NB4 (cell line): ENCODE data around the gene CYP24A1.

ENCODE experiments used
- CTCF ChIP-seq: IDR thresholded peaks from one replicate; pipeline ENCODE4 v1.5.1; 2012; ENCODE audit warnings: low read depth, low read length
- MAX ChIP-seq: IDR thresholded peaks from 2 replicates; pipeline ENCODE4 v1.6.1; 2011; ENCODE audit warnings: low read depth, low read length
- MYC ChIP-seq: IDR thresholded peaks from 2 replicates; pipeline ENCODE4 v1.6.1; 2011; ENCODE audit warnings: low read depth, low read length
- POLR2A ChIP-seq: IDR thresholded peaks from 2 replicates; pipeline ENCODE4 v1.6.1; 2011; ENCODE audit warnings: mild to moderate bottlenecking; ENCODE audit not compliant: insufficient read length; ENCODE audit errors: extremely low read depth

GRCh38 chr20:54163402-54163801, 10.4 kb downstream of the CYP24A1 start:
- TF ChIP-seq CTCF (no peak), POLR2A (no peak), MAX (no peak), MYC (no peak)
